Measurements from ENCODE around the gene CDK9.

- TF ChIP-seq CTCF (conservative IDR thresholded peaks at IDR 0.05; ENCODE audit: low read length) (no peak), EZH2phosphoT487 (IDR thresholded peaks at IDR 0.05; ENCODE audit: borderline replicate concordance, low read depth, low read length) (no peak)
These were observed 41.3 kb upstream of the CDK9 start for GRCh38 chr9:127744398-127745110.
